Measurements from ENCODE around the gene METTL25.
"Not testable (repeated sequence)": the region's sequence is repeated elsewhere in the genome, so short reads cannot be mapped to it uniquely, and the experiment has no call there.

METTL25 gene

GRCh38 chr12:82357340-82357739 is 989 bp upstream of the METTL25 start:
- Histone ChIP-seq H3K27ac (ENCODE audit: low read depth, low read length) (peak overlapping the region; percentile 99), H3K36me3 (ENCODE audit: control insufficient read depth in 5 of 5, insufficient read depth in 5 of 5, low read length in 5 of 5) (peaks cover 23 to 31% (median 27%) of the 10 kb centered on the region in 5 donors), H3K4me3 (ENCODE audit: low read depth in 1 of 5, low read length in 5 of 5) (peak overlapping the region; percentile 98 to 100 (median 100))

GRCh38 chr12:82357845-82358199 is 507 bp upstream of the METTL25 start:
- no peaks in the 10 kb centered on the region for H3K9me3 ChIP-seq (ENCODE audit: control insufficient read depth in 5 of 5, low read length in 5 of 5)
- peaks cover 20 to 27% (median 25%) of the 10 kb centered on the region in 5 donors for H3K36me3 ChIP-seq (ENCODE audit: control insufficient read depth in 5 of 5, insufficient read depth in 5 of 5, low read length in 5 of 5)
- H3K27ac ChIP-seq (ENCODE audit: low read depth, low read length): peak overlapping the region; percentile 99
- peak overlapping the region; percentile 97 to 100 (median 100) for H3K9ac ChIP-seq (ENCODE audit: low read length in 5 of 5)
- no peaks in the 10 kb centered on the region for H3K27me3 ChIP-seq (ENCODE audit: control insufficient read depth in 5 of 5, insufficient read depth in 4 of 5, low read length in 5 of 5)
- peaks cover 15 to 39% (median 32%) of the 10 kb centered on the region in 5 donors for H3K4me1 ChIP-seq (ENCODE audit: control insufficient read depth in 5 of 5, insufficient read depth in 5 of 5, low read length in 5 of 5)
- H3K4me3 ChIP-seq (ENCODE audit: low read depth in 1 of 5, low read length in 5 of 5): peak overlapping the region; percentile 98 to 100 (median 100)

More at GRCh38 chr12:82357340-82357739, 989 bp upstream of the METTL25 start:
- H3K4me1 ChIP-seq (ENCODE audit: control insufficient read depth in 5 of 5, insufficient read depth in 5 of 5, low read length in 5 of 5): peaks cover 15 to 39% (median 32%) of the 10 kb centered on the region in 5 donors
- no peaks in the 10 kb centered on the region for H3K9me3 ChIP-seq (ENCODE audit: control insufficient read depth in 5 of 5, low read length in 5 of 5)
- H3K27me3 ChIP-seq (ENCODE audit: control insufficient read depth in 5 of 5, insufficient read depth in 4 of 5, low read length in 5 of 5): no peaks in the 10 kb centered on the region
- peak overlapping the region; percentile 97 to 100 (median 100) for H3K9ac ChIP-seq (ENCODE audit: low read length in 5 of 5)

- Histone ChIP-seq H3K9ac (ENCODE audit: low read length in 5 of 5) (peak overlapping the region; percentile 72 to 100 (median 80)), H3K9me3 (ENCODE audit: control insufficient read depth in 5 of 5, low read length in 5 of 5) (no peaks in the 10 kb centered on the region), H3K4me1 (ENCODE audit: control insufficient read depth in 5 of 5, insufficient read depth in 5 of 5, low read length in 5 of 5) (peaks cover 15 to 45% (median 35%) of the 10 kb centered on the region in 5 donors), H3K4me3 (ENCODE audit: low read depth in 1 of 5, low read length in 5 of 5) (peak overlapping the region; percentile 88 to 100 (median 98)), H3K27ac (ENCODE audit: low read depth, low read length) (peak overlapping the region; percentile 99), H3K36me3 (ENCODE audit: control insufficient read depth in 5 of 5, insufficient read depth in 5 of 5, low read length in 5 of 5) (peaks cover 11 to 15% (median 13%) of the 10 kb centered on the region in 5 donors), H3K27me3 (ENCODE audit: control insufficient read depth in 5 of 5, insufficient read depth in 4 of 5, low read length in 5 of 5) (no peaks in the 10 kb centered on the region)
Observed at GRCh38 chr12:82359115-82359478, 768 bp downstream of the METTL25 start.

- H3K4me1 ChIP-seq (ENCODE audit: control insufficient read depth in 5 of 5, insufficient read depth in 5 of 5, low read length in 5 of 5): peaks cover 15 to 48% (median 35%) of the 10 kb centered on the region in 5 donors
- not testable (repeated sequence) for H3K4me3 ChIP-seq (ENCODE audit: low read depth in 1 of 5, low read length in 5 of 5); H3K36me3 ChIP-seq (ENCODE audit: control insufficient read depth in 5 of 5, insufficient read depth in 5 of 5, low read length in 5 of 5); H3K9ac ChIP-seq (ENCODE audit: low read length in 5 of 5); H3K9me3 ChIP-seq (ENCODE audit: control insufficient read depth in 5 of 5, low read length in 5 of 5); H3K27ac ChIP-seq (ENCODE audit: low read depth, low read length); H3K27me3 ChIP-seq (ENCODE audit: control insufficient read depth in 5 of 5, insufficient read depth in 4 of 5, low read length in 5 of 5)
Observed at GRCh38 chr12:82360834-82361233, 2.5 kb downstream of the METTL25 start.

- no peaks in the 10 kb centered on the region for H3K9me3 ChIP-seq (ENCODE audit: control insufficient read depth in 5 of 5, low read length in 5 of 5)
- H3K27ac ChIP-seq (ENCODE audit: low read depth, low read length): no peak overlapping the region
- no peak overlapping the region for H3K4me3 ChIP-seq (ENCODE audit: low read depth in 1 of 5, low read length in 5 of 5)
- H3K4me1 ChIP-seq (ENCODE audit: control insufficient read depth in 5 of 5, insufficient read depth in 5 of 5, low read length in 5 of 5): peaks cover 15 to 46% (median 34%) of the 10 kb centered on the region in 5 donors
- peaks cover 0 to 4% (median 0%) of the 10 kb centered on the region in 5 donors for H3K36me3 ChIP-seq (ENCODE audit: control insufficient read depth in 5 of 5, insufficient read depth in 5 of 5, low read length in 5 of 5)
- H3K27me3 ChIP-seq (ENCODE audit: control insufficient read depth in 5 of 5, insufficient read depth in 4 of 5, low read length in 5 of 5): no peaks in the 10 kb centered on the region
- H3K9ac ChIP-seq (ENCODE audit: low read length in 5 of 5): no peak overlapping the region
Observed at GRCh38 chr12:82361461-82361915, 3.2 kb downstream of the METTL25 start.

GRCh38 chr12:82363990-82364389 is 5.7 kb downstream of the METTL25 start:
- H3K4me1 ChIP-seq (ENCODE audit: control insufficient read depth in 5 of 5, insufficient read depth in 5 of 5, low read length in 5 of 5): peaks cover 9 to 34% (median 20%) of the 10 kb centered on the region in 5 donors
- no peak overlapping the region for H3K27ac ChIP-seq (ENCODE audit: low read depth, low read length)
- H3K36me3 ChIP-seq (ENCODE audit: control insufficient read depth in 5 of 5, insufficient read depth in 5 of 5, low read length in 5 of 5): peaks cover 0 to 3% (median 0%) of the 10 kb centered on the region in 5 donors
- H3K9me3 ChIP-seq (ENCODE audit: control insufficient read depth in 5 of 5, low read length in 5 of 5): no peaks in the 10 kb centered on the region
- no peaks in the 10 kb centered on the region for H3K27me3 ChIP-seq (ENCODE audit: control insufficient read depth in 5 of 5, insufficient read depth in 4 of 5, low read length in 5 of 5)
- H3K4me3 ChIP-seq (ENCODE audit: low read depth in 1 of 5, low read length in 5 of 5): no peak overlapping the region
- no peak overlapping the region for H3K9ac ChIP-seq (ENCODE audit: low read length in 5 of 5)

GRCh38 chr12:82366197-82366596 is 7.9 kb downstream of the METTL25 start:
- H3K4me1 ChIP-seq (ENCODE audit: control insufficient read depth in 5 of 5, insufficient read depth in 5 of 5, low read length in 5 of 5): peaks cover 0 to 20% (median 8%) of the 10 kb centered on the region in 5 donors
- H3K4me3 ChIP-seq (ENCODE audit: low read depth in 1 of 5, low read length in 5 of 5): no peak overlapping the region
- H3K9me3 ChIP-seq (ENCODE audit: control insufficient read depth in 5 of 5, low read length in 5 of 5): no peaks in the 10 kb centered on the region
- H3K27me3 ChIP-seq (ENCODE audit: control insufficient read depth in 5 of 5, insufficient read depth in 4 of 5, low read length in 5 of 5): no peaks in the 10 kb centered on the region
- H3K36me3 ChIP-seq (ENCODE audit: control insufficient read depth in 5 of 5, insufficient read depth in 5 of 5, low read length in 5 of 5): no peaks in the 10 kb centered on the region
- no peak overlapping the region for H3K9ac ChIP-seq (ENCODE audit: low read length in 5 of 5)
- no peak overlapping the region for H3K27ac ChIP-seq (ENCODE audit: low read depth, low read length)

GRCh38 chr12:82375201-82375600 is 16.9 kb downstream of the METTL25 start:
- no peaks in the 10 kb centered on the region for H3K4me1 ChIP-seq (ENCODE audit: control insufficient read depth in 5 of 5, insufficient read depth in 5 of 5, low read length in 5 of 5)
- peaks cover 0 to 3% (median 2%) of the 10 kb centered on the region in 5 donors for H3K9me3 ChIP-seq (ENCODE audit: control insufficient read depth in 5 of 5, low read length in 5 of 5)
- no peak overlapping the region for H3K27ac ChIP-seq (ENCODE audit: low read depth, low read length)
- no peaks in the 10 kb centered on the region for H3K27me3 ChIP-seq (ENCODE audit: control insufficient read depth in 5 of 5, insufficient read depth in 4 of 5, low read length in 5 of 5)
- H3K4me3 ChIP-seq (ENCODE audit: low read depth in 1 of 5, low read length in 5 of 5): no peak overlapping the region
- H3K36me3 ChIP-seq (ENCODE audit: control insufficient read depth in 5 of 5, insufficient read depth in 5 of 5, low read length in 5 of 5): peaks cover 0 to 15% (median 2%) of the 10 kb centered on the region in 5 donors
- no peak overlapping the region for H3K9ac ChIP-seq (ENCODE audit: low read length in 5 of 5)

- no peak overlapping the region for H3K4me3 ChIP-seq (ENCODE audit: low read depth in 1 of 5, low read length in 5 of 5)
- H3K36me3 ChIP-seq (ENCODE audit: control insufficient read depth in 5 of 5, insufficient read depth in 5 of 5, low read length in 5 of 5): peaks cover 0 to 7% (median 3%) of the 10 kb centered on the region in 5 donors
- H3K27ac ChIP-seq (ENCODE audit: low read depth, low read length): no peak overlapping the region
- no peak overlapping the region for H3K9ac ChIP-seq (ENCODE audit: low read length in 5 of 5)
- no peaks in the 10 kb centered on the region for H3K27me3 ChIP-seq (ENCODE audit: control insufficient read depth in 5 of 5, insufficient read depth in 4 of 5, low read length in 5 of 5)
- H3K9me3 ChIP-seq (ENCODE audit: control insufficient read depth in 5 of 5, low read length in 5 of 5): peaks cover 0 to 2% (median 2%) of the 10 kb centered on the region in 5 donors
- no peaks in the 10 kb centered on the region for H3K4me1 ChIP-seq (ENCODE audit: control insufficient read depth in 5 of 5, insufficient read depth in 5 of 5, low read length in 5 of 5)
Observed at GRCh38 chr12:82378997-82379396, 20.7 kb downstream of the METTL25 start.

GRCh38 chr12:82383930-82384552 is 25.7 kb downstream of the METTL25 start:
- Histone ChIP-seq H3K36me3 (ENCODE audit: control insufficient read depth in 5 of 5, insufficient read depth in 5 of 5, low read length in 5 of 5) (peaks cover 2 to 13% (median 8%) of the 10 kb centered on the region in 5 donors), H3K27me3 (ENCODE audit: control insufficient read depth in 5 of 5, insufficient read depth in 4 of 5, low read length in 5 of 5) (no peaks in the 10 kb centered on the region), H3K4me3 (ENCODE audit: low read depth in 1 of 5, low read length in 5 of 5) (no peak overlapping the region), H3K27ac (ENCODE audit: low read depth, low read length) (no peak overlapping the region), H3K9ac (ENCODE audit: low read length in 5 of 5) (no peak overlapping the region), H3K9me3 (ENCODE audit: control insufficient read depth in 5 of 5, low read length in 5 of 5) (no peaks in the 10 kb centered on the region), H3K4me1 (ENCODE audit: control insufficient read depth in 5 of 5, insufficient read depth in 5 of 5, low read length in 5 of 5) (peaks cover 0 to 10% (median 0%) of the 10 kb centered on the region in 5 donors)
